GM23338 (cell line): Measurements from ENCODE around the gene NTM.

ENCODE experiments used
- CREB1 ChIP-seq: fragments of 250-450 bp; sonication (Bioruptor Pico); IDR thresholded peaks from 2 replicates; pipeline ENCODE4 v1.5.0; 2020; ENCODE audit warnings: low read depth, mild to moderate bottlenecking, moderate library complexity
- EZH2 ChIP-seq: fragments of 200-600 bp; sonication (generic); IDR thresholded peaks from one replicate; pipeline ENCODE4 v1.8.0; 2017; ENCODE audit warnings: antibody characterized with exemption, mild to moderate bottlenecking, low read depth; ENCODE audit not compliant: unreplicated experiment
- EZH2phosphoT487 ChIP-seq: fragments of 200-600 bp; sonication (generic); IDR thresholded peaks from one replicate; pipeline ENCODE4 v1.8.1; 2018; ENCODE audit warnings: antibody characterized with exemption; ENCODE audit not compliant: unreplicated experiment
- POLR2AphosphoS5 ChIP-seq: IDR thresholded peaks from 2 replicates; pipeline ENCODE4 v1.6.1; 2016; ENCODE audit warnings: antibody characterized with exemption, low read depth
- ZNF114 ChIP-seq: fragments of 250-450 bp; sonication (Bioruptor Pico); IDR thresholded peaks from 2 replicates; pipeline ENCODE4 v1.5.0; 2020; ENCODE audit warnings: mild to moderate bottlenecking, moderate library complexity
- ZNF331 ChIP-seq: fragments of 250-450 bp; sonication (Bioruptor Pico); IDR thresholded peaks from 2 replicates; pipeline ENCODE4 v1.5.0; 2020; ENCODE audit warnings: low read depth, mild to moderate bottlenecking, moderate library complexity
- TF ChIP-seq, protein P1 (sequence below), 2 experiments: fragments of 200-600 bp in 1 of 2; sonication (generic) in 1 of 2; conservative IDR thresholded peaks; 2 replicates each; pipeline versions ENCODE4 v1.5.1 to v1.6.1; 2016 to 2017; ENCODE audit warnings: antibody characterized with exemption in 2 of 2, low read depth in 2 of 2, mild to moderate bottlenecking in 2 of 2, moderate library complexity in 1 of 2
- TF ChIP-seq, protein P2 (sequence below): IDR thresholded peaks from one replicate; pipeline ENCODE4 v1.6.1; 2018; ENCODE audit warnings: antibody characterized with exemption; ENCODE audit not compliant: unreplicated experiment
- TF ChIP-seq, protein P3 (sequence below): IDR thresholded peaks from 2 replicates; pipeline ENCODE4 v1.6.1; 2016; ENCODE audit warnings: antibody characterized with exemption

DNA sequence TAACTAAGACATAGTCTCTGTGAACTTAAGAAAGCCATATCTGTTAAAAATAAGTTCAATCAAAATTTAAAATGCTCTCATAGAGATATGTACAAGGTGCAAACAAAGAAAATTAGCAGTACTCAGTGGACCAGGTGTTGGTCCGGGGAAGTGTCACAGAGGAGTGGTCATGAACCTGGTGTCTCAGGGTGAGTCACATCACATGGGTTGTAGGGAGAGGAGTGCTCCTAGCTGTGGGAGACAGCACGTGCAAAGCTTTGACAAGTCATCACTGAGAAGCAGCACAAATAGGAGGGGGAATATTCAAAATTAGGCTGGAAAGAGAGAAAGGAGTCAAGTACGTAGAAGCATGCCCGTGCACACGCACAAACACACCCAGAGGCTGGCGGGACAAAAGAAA is 438.1 kb downstream of the NTM start:
- TF ChIP-seq EZH2 = no peak
- TF ChIP-seq, protein P1, sequence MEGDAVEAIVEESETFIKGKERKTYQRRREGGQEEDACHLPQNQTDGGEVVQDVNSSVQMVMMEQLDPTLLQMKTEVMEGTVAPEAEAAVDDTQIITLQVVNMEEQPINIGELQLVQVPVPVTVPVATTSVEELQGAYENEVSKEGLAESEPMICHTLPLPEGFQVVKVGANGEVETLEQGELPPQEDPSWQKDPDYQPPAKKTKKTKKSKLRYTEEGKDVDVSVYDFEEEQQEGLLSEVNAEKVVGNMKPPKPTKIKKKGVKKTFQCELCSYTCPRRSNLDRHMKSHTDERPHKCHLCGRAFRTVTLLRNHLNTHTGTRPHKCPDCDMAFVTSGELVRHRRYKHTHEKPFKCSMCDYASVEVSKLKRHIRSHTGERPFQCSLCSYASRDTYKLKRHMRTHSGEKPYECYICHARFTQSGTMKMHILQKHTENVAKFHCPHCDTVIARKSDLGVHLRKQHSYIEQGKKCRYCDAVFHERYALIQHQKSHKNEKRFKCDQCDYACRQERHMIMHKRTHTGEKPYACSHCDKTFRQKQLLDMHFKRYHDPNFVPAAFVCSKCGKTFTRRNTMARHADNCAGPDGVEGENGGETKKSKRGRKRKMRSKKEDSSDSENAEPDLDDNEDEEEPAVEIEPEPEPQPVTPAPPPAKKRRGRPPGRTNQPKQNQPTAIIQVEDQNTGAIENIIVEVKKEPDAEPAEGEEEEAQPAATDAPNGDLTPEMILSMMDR (conservative IDR thresholded peaks at IDR 0.05; ENCODE audit: low read depth in 2 of 2) = no peak
- TF ChIP-seq POLR2AphosphoS5 = no peak
- TF ChIP-seq, protein P2, sequence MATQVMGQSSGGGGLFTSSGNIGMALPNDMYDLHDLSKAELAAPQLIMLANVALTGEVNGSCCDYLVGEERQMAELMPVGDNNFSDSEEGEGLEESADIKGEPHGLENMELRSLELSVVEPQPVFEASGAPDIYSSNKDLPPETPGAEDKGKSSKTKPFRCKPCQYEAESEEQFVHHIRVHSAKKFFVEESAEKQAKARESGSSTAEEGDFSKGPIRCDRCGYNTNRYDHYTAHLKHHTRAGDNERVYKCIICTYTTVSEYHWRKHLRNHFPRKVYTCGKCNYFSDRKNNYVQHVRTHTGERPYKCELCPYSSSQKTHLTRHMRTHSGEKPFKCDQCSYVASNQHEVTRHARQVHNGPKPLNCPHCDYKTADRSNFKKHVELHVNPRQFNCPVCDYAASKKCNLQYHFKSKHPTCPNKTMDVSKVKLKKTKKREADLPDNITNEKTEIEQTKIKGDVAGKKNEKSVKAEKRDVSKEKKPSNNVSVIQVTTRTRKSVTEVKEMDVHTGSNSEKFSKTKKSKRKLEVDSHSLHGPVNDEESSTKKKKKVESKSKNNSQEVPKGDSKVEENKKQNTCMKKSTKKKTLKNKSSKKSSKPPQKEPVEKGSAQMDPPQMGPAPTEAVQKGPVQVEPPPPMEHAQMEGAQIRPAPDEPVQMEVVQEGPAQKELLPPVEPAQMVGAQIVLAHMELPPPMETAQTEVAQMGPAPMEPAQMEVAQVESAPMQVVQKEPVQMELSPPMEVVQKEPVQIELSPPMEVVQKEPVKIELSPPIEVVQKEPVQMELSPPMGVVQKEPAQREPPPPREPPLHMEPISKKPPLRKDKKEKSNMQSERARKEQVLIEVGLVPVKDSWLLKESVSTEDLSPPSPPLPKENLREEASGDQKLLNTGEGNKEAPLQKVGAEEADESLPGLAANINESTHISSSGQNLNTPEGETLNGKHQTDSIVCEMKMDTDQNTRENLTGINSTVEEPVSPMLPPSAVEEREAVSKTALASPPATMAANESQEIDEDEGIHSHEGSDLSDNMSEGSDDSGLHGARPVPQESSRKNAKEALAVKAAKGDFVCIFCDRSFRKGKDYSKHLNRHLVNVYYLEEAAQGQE = no peak
- TF ChIP-seq EZH2phosphoT487 = no peak
- TF ChIP-seq, protein P3, sequence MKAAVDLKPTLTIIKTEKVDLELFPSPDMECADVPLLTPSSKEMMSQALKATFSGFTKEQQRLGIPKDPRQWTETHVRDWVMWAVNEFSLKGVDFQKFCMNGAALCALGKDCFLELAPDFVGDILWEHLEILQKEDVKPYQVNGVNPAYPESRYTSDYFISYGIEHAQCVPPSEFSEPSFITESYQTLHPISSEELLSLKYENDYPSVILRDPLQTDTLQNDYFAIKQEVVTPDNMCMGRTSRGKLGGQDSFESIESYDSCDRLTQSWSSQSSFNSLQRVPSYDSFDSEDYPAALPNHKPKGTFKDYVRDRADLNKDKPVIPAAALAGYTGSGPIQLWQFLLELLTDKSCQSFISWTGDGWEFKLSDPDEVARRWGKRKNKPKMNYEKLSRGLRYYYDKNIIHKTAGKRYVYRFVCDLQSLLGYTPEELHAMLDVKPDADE = no peak
- TF ChIP-seq CREB1 (CRISPR knock-in tag) = no peak
- no peak for TF ChIP-seq ZNF331
- TF ChIP-seq ZNF114 (CRISPR knock-in tag) = no peak
